H1 (cell line): ENCODE results near the gene AMN. TPM values are rescaled to one million over a fixed set of nuclear protein-coding genes. Genes with fewer than 3 reads are reported as not detected.

Experiments
- CTCF ChIA-PET: fragments of 300-600 bp; sonication (Branson Sonifier 250); formaldehyde crosslinking; loops from one replicate; lab custom pipeline; 2021; ENCODE audit not compliant: partially characterized antibody; lab: Charles Lee
- POLR2A ChIA-PET: fragments of 300-600 bp; sonication (Branson Sonifier 250); formaldehyde crosslinking; loops from one replicate; lab custom pipeline; 2021; ENCODE audit warnings: inconsistent platforms; ENCODE audit not compliant: partially characterized antibody; lab: Charles Lee
- DNase-seq, 2 experiments: peaks; one replicate each; pipeline versions ENCODE4 v3.0.0 to v3.0.0-alpha.2; 2010 to 2022; ENCODE audit warnings: low spot score in 2 of 2, low read depth in 1 of 2, mixed read lengths in 1 of 2
- FAIRE-seq: peaks from 2 replicates; lab custom pipeline; 2011; peaks lifted over from hg19 to GRCh38; lab: Jason Lieb, UNC
- H2AFZ ChIP-seq: 2 replicates; pipeline ENCODE4 v1.8.1; 2012; ENCODE audit warnings: low read length, inconsistent platforms
- H2AK5ac ChIP-seq: 2 replicates; pipeline ENCODE4 v1.6.1; 2013; ENCODE audit warnings: low read depth, low read length
- H2BK120ac ChIP-seq: replicated peaks from 2 replicates; pipeline ENCODE3; 2013; ENCODE audit warnings: low read depth, low read length, inconsistent platforms
- H2BK12ac ChIP-seq: 2 replicates; pipeline ENCODE4 v1.6.1; 2013; ENCODE audit warnings: low read depth, low read length
- H2BK15ac ChIP-seq: 2 replicates; pipeline ENCODE4 v1.6.1; 2013; ENCODE audit warnings: low read length
- H2BK20ac ChIP-seq: 2 replicates; pipeline ENCODE4 v1.6.1; 2013; ENCODE audit warnings: low read length
- H2BK5ac ChIP-seq: 2 replicates; pipeline ENCODE4 v1.6.1; 2013; ENCODE audit warnings: low read depth, low read length
- H3K14ac ChIP-seq: 2 replicates; pipeline ENCODE4 v1.6.1; 2013; ENCODE audit warnings: inconsistent platforms; ENCODE audit not compliant: insufficient read length
- H3K18ac ChIP-seq: 2 replicates; pipeline ENCODE4 v1.6.1; 2013; ENCODE audit warnings: low read length; ENCODE audit errors: extremely low read depth
- H3K23ac ChIP-seq: 2 replicates; pipeline ENCODE4 v1.6.1; 2013; ENCODE audit warnings: inconsistent platforms; ENCODE audit not compliant: insufficient read length
- H3K23me2 ChIP-seq: 2 replicates; pipeline ENCODE4 v1.6.1; 2013; ENCODE audit warnings: low read depth, low read length
- H3K27ac ChIP-seq: 2 replicates; pipeline ENCODE4 v1.6.1; 2011; ENCODE audit warnings: low read depth, low read length, inconsistent platforms
- H3K27me3 ChIP-seq, 4 experiments: replicated peaks in 1 of 4; 1 replicate in 1 of 4; 2 replicates in 3 of 4; pipeline versions ENCODE4 v1.6.1 to v1.8.1; 2011 to 2013; ENCODE audit warnings: low read length in 3 of 4, mild to moderate bottlenecking in 3 of 4, inconsistent platforms in 2 of 4, mixed read lengths in 2 of 4, moderate library complexity in 1 of 4; ENCODE audit not compliant: control insufficient read depth in 3 of 4, insufficient read depth in 3 of 4; ENCODE audit errors: extremely low read depth in 1 of 4
- H3K36me3 ChIP-seq, 4 experiments: 2 replicates each; pipeline versions ENCODE4 v1.6.1 to v1.8.1; 2011 to 2013; ENCODE audit warnings: mild to moderate bottlenecking in 4 of 4, low read length in 3 of 4, moderate library complexity in 2 of 4, control low read depth in 1 of 4, inconsistent platforms in 1 of 4; ENCODE audit not compliant: insufficient read depth in 4 of 4, control insufficient read depth in 2 of 4
- H3K4ac ChIP-seq: replicated peaks from 2 replicates; pipeline ENCODE3; 2013; ENCODE audit warnings: low read length, low read depth, mixed read lengths, inconsistent platforms; ENCODE audit not compliant: insufficient read length
- H3K4me1 ChIP-seq, 4 experiments: replicated peaks in 1 of 4; 1 replicate in 1 of 4; 2 replicates in 3 of 4; pipeline versions ENCODE4 v1.6.1 to v1.8.1; 2011 to 2013; ENCODE audit warnings: low read length in 3 of 4, inconsistent platforms in 2 of 4, mixed read lengths in 1 of 4; ENCODE audit not compliant: insufficient read depth in 4 of 4, control insufficient read depth in 3 of 4
- H3K4me2 ChIP-seq, 2 experiments: 2 replicates each; pipeline versions ENCODE4 v1.6.1 to v1.8.1; 2011 to 2013; ENCODE audit warnings: low read depth in 2 of 2, low read length in 2 of 2, control low read depth in 1 of 2, inconsistent platforms in 1 of 2, mild to moderate bottlenecking in 1 of 2; ENCODE audit not compliant: insufficient read depth in 1 of 2
- H3K4me3 ChIP-seq, 4 experiments: fragments of 200-600, 300-600 bp in 1 of 4; sonication (generic), shearing (Covaris generic), sonication (Bioruptor Twin) in 1 of 4; 2 replicates each; pipeline versions ENCODE4 v1.5.1 to v1.8.1; 2011 to 2016; ENCODE audit warnings: low read length in 4 of 4, low read depth in 3 of 4, control low read depth in 2 of 4, inconsistent platforms in 2 of 4, mild to moderate bottlenecking in 2 of 4, mixed read lengths in 1 of 4, moderate library complexity in 1 of 4; ENCODE audit not compliant: insufficient read depth in 2 of 4; ENCODE audit errors: extremely low read depth in 1 of 4
- H3K56ac ChIP-seq: replicated peaks from 2 replicates; pipeline ENCODE3; 2013; ENCODE audit warnings: low read depth, mild to moderate bottlenecking, mixed read lengths, low read length, inconsistent platforms; ENCODE audit not compliant: insufficient read length
- H3K79me1 ChIP-seq: 2 replicates; pipeline ENCODE4 v1.6.1; 2013; ENCODE audit warnings: low read depth, low read length, control low read depth
- H3K79me2 ChIP-seq, 2 experiments: 2 replicates each; pipeline versions ENCODE4 v1.6.1 to v1.8.1; 2012 to 2013; ENCODE audit warnings: low read length in 2 of 2, mild to moderate bottlenecking in 2 of 2, inconsistent platforms in 1 of 2; ENCODE audit not compliant: insufficient read depth in 2 of 2, control insufficient read depth in 1 of 2
- H3K9ac ChIP-seq, 4 experiments: replicated peaks in 1 of 4; 1 replicate in 1 of 4; 2 replicates in 3 of 4; pipeline versions ENCODE4 v1.6.1 to v1.8.1; 2011 to 2013; ENCODE audit warnings: low read depth in 3 of 4, low read length in 3 of 4, control low read depth in 2 of 4, mild to moderate bottlenecking in 2 of 4, moderate library complexity in 2 of 4, inconsistent platforms in 1 of 4; ENCODE audit errors: extremely low read depth in 1 of 4
- H3K9me3 ChIP-seq, 2 experiments: 2 replicates each; pipeline versions ENCODE4 v1.6.1 to v1.8.1; 2012 to 2013; ENCODE audit warnings: mild to moderate bottlenecking in 2 of 2, moderate library complexity in 2 of 2, control low read depth in 1 of 2, inconsistent platforms in 1 of 2, low read depth in 1 of 2, low read length in 1 of 2, mixed read lengths in 1 of 2; ENCODE audit not compliant: insufficient read depth in 2 of 2
- H4K20me1 ChIP-seq, 2 experiments: replicated peaks in 1 of 2; 2 replicates each; pipeline versions ENCODE3 to v1.8.1; 2011 to 2013; ENCODE audit warnings: inconsistent platforms in 2 of 2, low read length in 2 of 2, mild to moderate bottlenecking in 1 of 2; ENCODE audit not compliant: insufficient read depth in 2 of 2, control insufficient read depth in 1 of 2
- H4K5ac ChIP-seq: 2 replicates; pipeline ENCODE4 v1.6.1; 2013; ENCODE audit warnings: low read length, low read depth, mixed read lengths, inconsistent platforms; ENCODE audit not compliant: insufficient read length
- H4K8ac ChIP-seq: 2 replicates; pipeline ENCODE4 v1.8.0; 2013; ENCODE audit warnings: mild to moderate bottlenecking, moderate library complexity, low read length, inconsistent platforms; ENCODE audit not compliant: insufficient read depth; ENCODE audit errors: extremely low read depth
- H4K91ac ChIP-seq: replicated peaks from 2 replicates; pipeline ENCODE3; 2013; ENCODE audit warnings: low read length, mixed read lengths, inconsistent platforms; ENCODE audit not compliant: insufficient read length
- BCL11A ChIP-seq, 2 experiments: IDR thresholded peaks; one replicate each; pipeline ENCODE4 v1.6.1; 2011; ENCODE audit warnings: low read depth in 2 of 2, low read length in 2 of 2, mild to moderate bottlenecking in 2 of 2
- JUND ChIP-seq: IDR thresholded peaks from 2 replicates; pipeline ENCODE4 v1.6.1; 2011; ENCODE audit warnings: mild to moderate bottlenecking, improper control_type of control experiment, low read length
- NRF1 ChIP-seq: IDR thresholded peaks from 2 replicates; pipeline ENCODE4 v1.6.1; 2011; ENCODE audit warnings: mild to moderate bottlenecking, low read depth, low read length, improper control_type of control experiment
- RBBP5 ChIP-seq: IDR thresholded peaks from 2 replicates; pipeline ENCODE4 v1.7.1; 2012; ENCODE audit warnings: low read depth, mild to moderate bottlenecking, inconsistent platforms, low read length, moderate library complexity, borderline replicate concordance
- RXRA ChIP-seq: IDR thresholded peaks from 2 replicates; pipeline ENCODE4 v1.6.1; 2011; ENCODE audit warnings: low read depth, mild to moderate bottlenecking, low read length, moderate library complexity; ENCODE audit not compliant: insufficient read depth
- SAP30 ChIP-seq: fragments of 300-600 bp; sonication (generic); IDR thresholded peaks from 2 replicates; pipeline ENCODE4 v1.7.1; 2012; ENCODE audit warnings: low read length, moderate library complexity, mild to moderate bottlenecking, inconsistent platforms; ENCODE audit not compliant: insufficient read depth, insufficient replicate concordance
- SIN3A ChIP-seq, 2 experiments: IDR thresholded peaks in 1 of 2; conservative IDR thresholded peaks in 1 of 2; 2 replicates each; pipeline ENCODE4 v1.6.1; 2011 to 2012; ENCODE audit warnings: low read length in 2 of 2, improper control_type of control experiment in 1 of 2, low read depth in 1 of 2, mild to moderate bottlenecking in 1 of 2
- USF2 ChIP-seq: IDR thresholded peaks from 2 replicates; pipeline ENCODE4 v1.6.1; 2011; ENCODE audit warnings: low read length, improper control_type of control experiment
- WGBS, 2 experiments: shearing (Covaris generic) in 1 of 2; methylation state at CpG; one replicate each; pipeline versions ENCODE4 v1.1.6 to v1.1.7; 2013 to 2015; ENCODE audit warnings: low lambda C conversion rate in 2 of 2, mixed read lengths in 2 of 2, inconsistent platforms in 1 of 2, low coverage in 1 of 2, missing lambda C conversion rate in 1 of 2; ENCODE audit not compliant: insufficient replicate concordance in 2 of 2, insufficient coverage in 1 of 2, insufficient read length in 1 of 2; ENCODE audit errors: extremely low coverage in 1 of 2, missing lambda C conversion rate in 1 of 2; 5-methylcytosine and 5-hydroxymethylcytosine counted together
- polyA plus RNA-seq, 7 experiments: library from polyadenylated mRNA; depleted of rRNA in 3 of 7; stranded (reverse) in 5 of 7; unstranded in 2 of 7; fragments of >200 nt in 5 of 7; fragments of 200-250 nt in 2 of 7; gene quantifications; 1 replicate in 5 of 7; 2 replicates in 1 of 7; 4 replicates in 1 of 7; pipeline versions ENCODE4 v1.2.1 to v1.2.3, GENCODE V29; 2011 to 2013; ENCODE audit warnings: missing spikeins in 2 of 7, mixed read lengths in 2 of 7
- total RNA-seq: library from RNA; stranded (reverse); fragmentation: NEBNext Ultra II Directional; extraction: Animal tissue kit (Norgen Biotek cat#: 25700); gene quantifications from 2 replicates; pipeline ENCODE4 v1.2.1, GENCODE V29; 2021
- TF ChIP-seq, protein P1 (sequence below): IDR thresholded peaks from 2 replicates; pipeline ENCODE4 v1.6.1; 2012; ENCODE audit warnings: inconsistent platforms
- TF ChIP-seq, protein P2 (sequence below): IDR thresholded peaks from 2 replicates; pipeline ENCODE4 v1.6.1; 2012; ENCODE audit warnings: low read length, inconsistent platforms

AMN gene
- total and polyA plus RNA-seq, 2 of the 8 experiments (the other 6 are each of a cell fraction or from before 2014, with no cell fraction given), result 0.77 to 1.5 TPM

GRCh38 chr14:102873131-102873530 is 49.3 kb upstream of the AMN start:
- Histone ChIP-seq H2AFZ (no peak overlapping the region), H3K36me3 (peaks cover 0 to 12% (median 5%) of the 10 kb centered on the region in 4 experiments; a peak in 5 of 8 replicates), H3K27me3 (no peaks in the 10 kb centered on the region), H2BK12ac (no peak overlapping the region), H3K23ac (no peak overlapping the region), H3K79me1 (no peaks in the 10 kb centered on the region), H3K23me2 (no peaks in the 10 kb centered on the region; the same call in 1 of the 2 replicates), H4K20me1 (no peaks in the 10 kb centered on the region), H3K56ac (no peak overlapping the region), H2AK5ac (no peak overlapping the region), H3K4me1 (no peaks in the 10 kb centered on the region; a peak in 2 of 7 replicates), H3K4me3 (no peak overlapping the region), H4K91ac (no peak overlapping the region), H2BK20ac (no peak overlapping the region), H3K14ac (no peak overlapping the region), H3K4me2 (no peak overlapping the region), H2BK120ac (no peak overlapping the region), H3K79me2 (no peaks in the 10 kb centered on the region), H3K27ac (no peak overlapping the region), H3K9me3 (no peaks in the 10 kb centered on the region), H3K18ac (no peak overlapping the region; the same call in 1 of the 2 replicates), H3K4ac (no peak overlapping the region), H4K5ac (no peak overlapping the region), H2BK15ac (no peak overlapping the region), H2BK5ac (no peak overlapping the region), H4K8ac (no peak overlapping the region), H3K9ac (no peak overlapping the region)
- no peak for DNase-seq
- ChIA-PET POLR2A (no interaction called here), CTCF (interaction anchor here (0.7 to 1.6 kb wide), 5 partner anchors 29 to 179 kb away, joined by 3 to 4 read pairs (median 3); no protein-coding TSS in a partner anchor)
- WGBS, 2 experiments, result 93% methylated on average over 7 of the region's 7 CpGs; no CpG with 5 or more reads in 1 of the 2 experiments
- no peak for FAIRE-seq
- TF ChIP-seq JUND, result no peak
- no peak for TF ChIP-seq USF2
- TF ChIP-seq RXRA, result no peak
- TF ChIP-seq, protein P1, sequence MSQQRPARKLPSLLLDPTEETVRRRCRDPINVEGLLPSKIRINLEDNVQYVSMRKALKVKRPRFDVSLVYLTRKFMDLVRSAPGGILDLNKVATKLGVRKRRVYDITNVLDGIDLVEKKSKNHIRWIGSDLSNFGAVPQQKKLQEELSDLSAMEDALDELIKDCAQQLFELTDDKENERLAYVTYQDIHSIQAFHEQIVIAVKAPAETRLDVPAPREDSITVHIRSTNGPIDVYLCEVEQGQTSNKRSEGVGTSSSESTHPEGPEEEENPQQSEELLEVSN, result no peak
- TF ChIP-seq SAP30, result no peak
- TF ChIP-seq BCL11A (IDR thresholded peaks at IDR 0.05; ENCODE audit: low read depth in 2 of 2, low read length in 2 of 2), result no peak
- TF ChIP-seq, protein P2, sequence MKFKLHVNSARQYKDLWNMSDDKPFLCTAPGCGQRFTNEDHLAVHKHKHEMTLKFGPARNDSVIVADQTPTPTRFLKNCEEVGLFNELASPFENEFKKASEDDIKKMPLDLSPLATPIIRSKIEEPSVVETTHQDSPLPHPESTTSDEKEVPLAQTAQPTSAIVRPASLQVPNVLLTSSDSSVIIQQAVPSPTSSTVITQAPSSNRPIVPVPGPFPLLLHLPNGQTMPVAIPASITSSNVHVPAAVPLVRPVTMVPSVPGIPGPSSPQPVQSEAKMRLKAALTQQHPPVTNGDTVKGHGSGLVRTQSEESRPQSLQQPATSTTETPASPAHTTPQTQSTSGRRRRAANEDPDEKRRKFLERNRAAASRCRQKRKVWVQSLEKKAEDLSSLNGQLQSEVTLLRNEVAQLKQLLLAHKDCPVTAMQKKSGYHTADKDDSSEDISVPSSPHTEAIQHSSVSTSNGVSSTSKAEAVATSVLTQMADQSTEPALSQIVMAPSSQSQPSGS, result no peak
- TF ChIP-seq SIN3A (conservative IDR thresholded peaks at IDR 0.05 in 1 of 2, IDR thresholded peaks at IDR 0.05 in 1 of 2; ENCODE audit: low read depth in 1 of 2, low read length in 2 of 2), result no peak
- TF ChIP-seq RBBP5, result no peak
- no peak for TF ChIP-seq NRF1
